Astrocyte (in vitro differentiated cells and primary cell): Measurements from ENCODE around the gene SAMD14. TPM values are rescaled to one million over a fixed set of nuclear protein-coding genes. Genes with fewer than 3 reads are reported as not detected.
A peak's percentile ranks its signal among the peaks of the same experiment; 100 is the strongest.

Experiments used
- DNase-seq: peaks from one replicate; pipeline ENCODE4 v3.0.0-alpha.2; 2010; ENCODE audit warnings: low read depth
- FAIRE-seq: peaks from 2 replicates; lab custom pipeline; 2011; peaks lifted over from hg19 to GRCh38; lab: Jason Lieb, UNC
- H2AFZ ChIP-seq: 2 replicates; pipeline ENCODE4 v1.6.0; 2012; ENCODE audit warnings: low read depth, low read length, inconsistent platforms
- H3K27ac ChIP-seq: 2 replicates; pipeline ENCODE4 v1.5.1; 2011; ENCODE audit warnings: low read depth, low read length, inconsistent platforms
- H3K27me3 ChIP-seq: 2 replicates; pipeline ENCODE4 v1.6.0; 2011; ENCODE audit warnings: low read length, inconsistent platforms; ENCODE audit not compliant: insufficient read depth
- H3K36me3 ChIP-seq: 2 replicates; pipeline ENCODE4 v1.5.1; 2011; ENCODE audit warnings: low read length, inconsistent platforms; ENCODE audit not compliant: insufficient read depth
- H3K4me1 ChIP-seq: 2 replicates; pipeline ENCODE4 v1.5.1; 2011; ENCODE audit warnings: low read length, inconsistent platforms; ENCODE audit not compliant: insufficient read depth
- H3K4me2 ChIP-seq: 2 replicates; pipeline ENCODE4 v1.6.0; 2012; ENCODE audit warnings: low read length, inconsistent platforms
- H3K4me3 ChIP-seq: 2 replicates; pipeline ENCODE4 v1.5.1; 2011; ENCODE audit warnings: low read depth, mild to moderate bottlenecking, low read length, inconsistent platforms; ENCODE audit not compliant: insufficient read depth
- H3K79me2 ChIP-seq: 2 replicates; pipeline ENCODE4 v1.6.0; 2012; ENCODE audit warnings: mild to moderate bottlenecking, low read length, inconsistent platforms; ENCODE audit not compliant: insufficient read depth
- H3K9ac ChIP-seq: 2 replicates; pipeline ENCODE4 v1.6.0; 2012; ENCODE audit warnings: mild to moderate bottlenecking, low read length, inconsistent platforms
- H3K9me3 ChIP-seq: 2 replicates; pipeline ENCODE4 v1.5.1; 2012; ENCODE audit warnings: low read depth, mild to moderate bottlenecking, low read length, inconsistent platforms; ENCODE audit not compliant: insufficient read depth
- H4K20me1 ChIP-seq: 2 replicates; pipeline ENCODE4 v1.6.0; 2012; ENCODE audit warnings: low read length, inconsistent platforms; ENCODE audit not compliant: insufficient read depth
- H3K27ac Mint-ChIP-seq: one replicate; pipeline ENCODE4 v1.8.0; 2021; ENCODE audit warnings: mild to moderate bottlenecking, mixed read lengths; ENCODE audit not compliant: unreplicated experiment
- H3K27me3 Mint-ChIP-seq: one replicate; pipeline ENCODE4 v1.8.0; 2021; ENCODE audit warnings: low read depth, mixed read lengths; ENCODE audit not compliant: unreplicated experiment
- H3K36me3 Mint-ChIP-seq: one replicate; pipeline ENCODE4 v1.8.0; 2021; ENCODE audit warnings: low read depth, mixed read lengths; ENCODE audit not compliant: unreplicated experiment
- H3K4me1 Mint-ChIP-seq: one replicate; pipeline ENCODE4 v1.8.0; 2021; ENCODE audit warnings: low read depth, mixed read lengths; ENCODE audit not compliant: unreplicated experiment
- H3K4me3 Mint-ChIP-seq: one replicate; pipeline ENCODE4 v1.8.0; 2021; ENCODE audit warnings: mild to moderate bottlenecking, moderate library complexity, mixed read lengths; ENCODE audit not compliant: unreplicated experiment
- H3K9me3 Mint-ChIP-seq: one replicate; pipeline ENCODE4 v1.8.0; 2021; ENCODE audit warnings: mild to moderate bottlenecking, mixed read lengths; ENCODE audit not compliant: unreplicated experiment
- CTCF ChIP-seq: IDR thresholded peaks from 2 replicates; pipeline ENCODE4 v1.5.1; 2011; ENCODE audit warnings: low read depth, mild to moderate bottlenecking, inconsistent platforms, low read length, moderate library complexity; ENCODE audit not compliant: insufficient read depth
- EZH2 ChIP-seq: IDR thresholded peaks from 2 replicates; pipeline ENCODE4 v1.6.1; 2012; ENCODE audit warnings: mild to moderate bottlenecking, low read length, inconsistent platforms; ENCODE audit not compliant: insufficient read depth
- total RNA-seq: library from RNA; stranded (reverse); gene quantifications from 2 replicates; pipeline ENCODE4 v1.2.1, GENCODE V29; 2021

The SAMD14 gene
- total RNA-seq, 1 donor from 2014 or later: 10.8 TPM

- Mint-ChIP-seq H3K27ac (peak within 1 kb of the TSS; percentile 92), H3K36me3 (peaks cover 7% of the 10 kb centered on the region), H3K27me3 (no peaks in the 10 kb centered on the region), H3K4me3 (peak within 1 kb of the TSS; percentile 91), H3K9me3 (no peaks in the 10 kb centered on the region), H3K4me1 (peaks cover 14% of the 10 kb centered on the region)
- H4K20me1 ChIP-seq: peaks cover 38% of the 10 kb centered on the region
- H3K9me3 ChIP-seq: no peaks in the 10 kb centered on the region
- peak within 1 kb of the TSS; percentile 89 for H3K4me2 ChIP-seq
- no peaks in the 10 kb centered on the region for H3K36me3 ChIP-seq
- no peaks in the 10 kb centered on the region for H3K27me3 ChIP-seq
- H3K4me1 ChIP-seq: peaks cover 43% of the 10 kb centered on the region
- DNase-seq: no peak
- H3K27ac ChIP-seq: peak within 1 kb of the TSS; percentile 73
- peak within 1 kb of the TSS; percentile 90 for H3K9ac ChIP-seq
- FAIRE-seq: no peak
- TF ChIP-seq EZH2: no peak
- no peak for TF ChIP-seq CTCF
- peaks cover 52% of the 10 kb centered on the region for H3K79me2 ChIP-seq
- peak within 1 kb of the TSS; percentile 71 for H3K4me3 ChIP-seq
- H2AFZ ChIP-seq: peak within 1 kb of the TSS; percentile 42
These were observed 20.5 kb upstream of the SAMD14 start, which contains the start of gene PPP1R9B for GRCh38 chr17:50150354-50151040. Gene PPP1R9B, minus strand, starts transcription at chr17:50150677. Its CDS starts 164 bp downstream, at chr17:50150513.

GRCh38 chr17:50149417-50150353 is 19.7 kb upstream of the SAMD14 start:
- H3K27ac ChIP-seq: peak overlapping the region; percentile 73

More at GRCh38 chr17:50149417-50150353, 19.7 kb upstream of the SAMD14 start:
- no peaks in the 10 kb centered on the region for H3K9me3 Mint-ChIP-seq
- no peak overlapping the region for H3K27ac Mint-ChIP-seq
- Histone ChIP-seq H3K9me3 (no peaks in the 10 kb centered on the region), H3K9ac (peak overlapping the region; percentile 90), H3K4me1 (peaks cover 43% of the 10 kb centered on the region), H3K79me2 (peaks cover 60% of the 10 kb centered on the region), H2AFZ (peak overlapping the region; percentile 42), H3K4me3 (peak overlapping the region; percentile 71), H3K27me3 (no peaks in the 10 kb centered on the region), H4K20me1 (peaks cover 46% of the 10 kb centered on the region), H3K4me2 (peak overlapping the region; percentile 89), H3K36me3 (peaks cover 5% of the 10 kb centered on the region)
- peak overlapping the region; percentile 91 for H3K4me3 Mint-ChIP-seq
- peak; percentile 37 for DNase-seq
- no peak for TF ChIP-seq EZH2
- TF ChIP-seq CTCF: no peak
- H3K36me3 Mint-ChIP-seq: peaks cover 7% of the 10 kb centered on the region
- H3K4me1 Mint-ChIP-seq: peaks cover 14% of the 10 kb centered on the region
- no peaks in the 10 kb centered on the region for H3K27me3 Mint-ChIP-seq
- no peak for FAIRE-seq
